Fibroblast of lung (primary cell): ENCODE measurements around the gene RHBDL3.

Experiments
- EZH2 ChIP-seq: IDR thresholded peaks from 2 replicates; pipeline ENCODE4 v1.5.1; 2012; ENCODE audit warnings: low read length, control low read depth, mild to moderate bottlenecking; ENCODE audit errors: missing control alignments
- TF ChIP-seq, protein P1 (sequence below), 2 donors: IDR thresholded peaks in 1 of 2; conservative IDR thresholded peaks in 1 of 2; 1 replicate in 1 of 2; 2 replicates in 1 of 2; pipeline ENCODE4 v1.5.1; 2011 to 2012; ENCODE audit warnings: low read length in 2 of 2, control low read depth in 1 of 2, inconsistent platforms in 1 of 2, low read depth in 1 of 2, mild to moderate bottlenecking in 1 of 2

DNA sequence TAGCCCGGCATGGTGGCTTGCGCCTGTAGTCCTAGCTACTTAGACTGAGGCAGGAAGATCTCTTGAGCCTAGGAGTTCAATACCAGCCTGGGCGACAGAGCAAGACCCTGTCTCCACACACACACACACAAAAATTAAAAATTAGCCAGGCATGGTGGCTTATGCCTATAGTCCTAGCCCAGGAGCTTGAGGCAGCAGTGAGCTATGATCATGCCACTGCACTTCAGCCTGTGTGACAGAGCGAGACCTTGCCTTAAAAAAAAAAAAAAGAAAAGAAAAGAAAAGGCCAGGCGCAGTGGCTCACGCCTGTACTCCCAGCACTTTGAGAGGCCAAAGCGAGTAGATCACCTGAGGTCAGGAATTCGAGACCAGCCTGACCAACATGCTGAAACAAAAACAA is 52.4 kb downstream of the RHBDL3 start:
- TF ChIP-seq, protein P1, sequence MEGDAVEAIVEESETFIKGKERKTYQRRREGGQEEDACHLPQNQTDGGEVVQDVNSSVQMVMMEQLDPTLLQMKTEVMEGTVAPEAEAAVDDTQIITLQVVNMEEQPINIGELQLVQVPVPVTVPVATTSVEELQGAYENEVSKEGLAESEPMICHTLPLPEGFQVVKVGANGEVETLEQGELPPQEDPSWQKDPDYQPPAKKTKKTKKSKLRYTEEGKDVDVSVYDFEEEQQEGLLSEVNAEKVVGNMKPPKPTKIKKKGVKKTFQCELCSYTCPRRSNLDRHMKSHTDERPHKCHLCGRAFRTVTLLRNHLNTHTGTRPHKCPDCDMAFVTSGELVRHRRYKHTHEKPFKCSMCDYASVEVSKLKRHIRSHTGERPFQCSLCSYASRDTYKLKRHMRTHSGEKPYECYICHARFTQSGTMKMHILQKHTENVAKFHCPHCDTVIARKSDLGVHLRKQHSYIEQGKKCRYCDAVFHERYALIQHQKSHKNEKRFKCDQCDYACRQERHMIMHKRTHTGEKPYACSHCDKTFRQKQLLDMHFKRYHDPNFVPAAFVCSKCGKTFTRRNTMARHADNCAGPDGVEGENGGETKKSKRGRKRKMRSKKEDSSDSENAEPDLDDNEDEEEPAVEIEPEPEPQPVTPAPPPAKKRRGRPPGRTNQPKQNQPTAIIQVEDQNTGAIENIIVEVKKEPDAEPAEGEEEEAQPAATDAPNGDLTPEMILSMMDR (conservative IDR thresholded peaks at IDR 0.05 in 1 of 2, IDR thresholded peaks at IDR 0.05 in 1 of 2; ENCODE audit: low read depth in 1 of 2, low read length in 2 of 2) = no peak
- TF ChIP-seq EZH2 = no peak
